ENCODE measurements around the gene FAM222A. TPM values are rescaled to one million over a fixed set of nuclear protein-coding genes. Genes with fewer than 3 reads are reported as not detected.

Gene FAM222A
- total RNA-seq, 1 experiment from 2014 or later: 1.6 TPM

DNA sequence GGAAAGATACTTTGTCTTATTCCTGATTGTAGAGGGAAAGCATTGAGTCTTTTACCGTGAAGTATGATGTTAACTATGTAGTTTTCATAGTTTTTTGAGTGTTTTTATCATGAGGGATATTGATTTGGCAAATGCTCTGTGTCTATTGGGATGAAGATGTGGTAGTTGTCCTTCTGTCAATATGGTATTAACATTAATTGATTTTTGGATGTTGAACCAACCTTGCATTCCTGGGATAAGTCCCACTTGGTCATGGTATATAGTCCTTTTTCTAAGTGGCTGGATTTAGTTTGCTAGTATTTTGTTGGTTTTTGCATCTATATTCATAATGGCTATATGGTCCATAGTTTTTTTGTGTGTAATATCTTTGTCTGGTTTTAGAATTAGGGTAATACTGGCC is 42.8 kb downstream of the FAM222A start (continued):
- TF ChIP-seq JAZF1 (CRISPR knock-in tag; IDR thresholded peaks at IDR 0.05): no peak
- TF ChIP-seq NFATC4 (CRISPR knock-in tag; IDR thresholded peaks at IDR 0.05): no peak
- TF ChIP-seq IRF2 (CRISPR knock-in tag; IDR thresholded peaks at IDR 0.05; ENCODE audit: borderline replicate concordance, low read depth): no peak

DNA sequence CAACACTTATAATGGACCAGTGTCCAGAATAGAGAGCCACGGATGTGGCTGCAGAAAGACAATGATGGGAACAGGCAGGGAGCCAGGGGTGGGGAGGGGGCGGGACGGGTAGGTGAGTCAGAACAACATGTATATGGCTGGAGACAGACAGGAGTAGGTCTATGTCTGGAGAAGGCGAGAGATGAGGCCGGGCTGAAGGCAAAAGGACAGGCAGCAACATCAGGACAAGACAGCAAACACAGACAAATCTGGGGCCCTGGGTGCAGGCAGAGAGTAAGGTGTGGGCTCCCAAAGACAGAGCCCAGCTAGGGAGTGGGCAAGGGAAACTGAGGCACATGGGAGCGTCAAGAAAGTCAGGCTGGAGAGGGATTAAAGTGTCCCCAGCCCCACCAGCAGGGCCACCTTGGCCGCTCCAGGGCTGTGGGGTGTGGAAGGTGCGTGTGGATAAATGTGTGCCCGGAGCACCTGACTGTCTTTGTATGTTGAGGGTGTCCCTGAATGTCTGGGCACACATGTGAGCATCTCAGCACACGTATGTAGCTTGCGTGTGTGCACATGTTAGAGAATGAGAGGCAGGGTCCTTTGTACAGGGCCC is 44.1 kb downstream of the FAM222A start:
- H3K4me3 Mint-ChIP-seq: no peak overlapping the region
- peaks cover 17% of the 10 kb centered on the region for H3K9me3 Mint-ChIP-seq
- no peaks in the 10 kb centered on the region for H3K27me3 Mint-ChIP-seq (ENCODE audit: low read depth)
- ATAC-seq (no peak), DNase-seq (ENCODE audit: low spot score) (peak; percentile 1)
- H3K36me3 Mint-ChIP-seq: peaks cover 9% of the 10 kb centered on the region; the same call in 1 of the 2 replicates
- no peak overlapping the region for H3K27ac Mint-ChIP-seq
- TF ChIP-seq JAZF1 (CRISPR knock-in tag; IDR thresholded peaks at IDR 0.05) (no peak), ZNF416 (CRISPR knock-in tag; IDR thresholded peaks at IDR 0.05) (no peak), ZNF317 (CRISPR knock-in tag; IDR thresholded peaks at IDR 0.05; ENCODE audit: borderline replicate concordance, low read depth) (no peak), NR2C2 (CRISPR knock-in tag; IDR thresholded peaks at IDR 0.05) (no peak), ETV6 (CRISPR knock-in tag; IDR thresholded peaks at IDR 0.05) (no peak), SOX15 (CRISPR knock-in tag; IDR thresholded peaks at IDR 0.05) (no peak), ZNF396 (CRISPR knock-in tag; IDR thresholded peaks at IDR 0.05; ENCODE audit: borderline replicate concordance) (no peak), NR3C1 (CRISPR knock-in tag; conservative IDR thresholded peaks at IDR 0.05; ENCODE audit: low read depth) (no peak)
- H3K4me1 Mint-ChIP-seq: peaks cover 16% of the 10 kb centered on the region
- CTCF ChIA-PET: interaction anchor here (1.0 to 2.0 kb wide), 5 partner anchors 16 to 160 kb away, joined by 3 to 15 read pairs (median 10); no protein-coding TSS in a partner anchor
- POLR2A ChIA-PET: no interaction called here

DNA sequence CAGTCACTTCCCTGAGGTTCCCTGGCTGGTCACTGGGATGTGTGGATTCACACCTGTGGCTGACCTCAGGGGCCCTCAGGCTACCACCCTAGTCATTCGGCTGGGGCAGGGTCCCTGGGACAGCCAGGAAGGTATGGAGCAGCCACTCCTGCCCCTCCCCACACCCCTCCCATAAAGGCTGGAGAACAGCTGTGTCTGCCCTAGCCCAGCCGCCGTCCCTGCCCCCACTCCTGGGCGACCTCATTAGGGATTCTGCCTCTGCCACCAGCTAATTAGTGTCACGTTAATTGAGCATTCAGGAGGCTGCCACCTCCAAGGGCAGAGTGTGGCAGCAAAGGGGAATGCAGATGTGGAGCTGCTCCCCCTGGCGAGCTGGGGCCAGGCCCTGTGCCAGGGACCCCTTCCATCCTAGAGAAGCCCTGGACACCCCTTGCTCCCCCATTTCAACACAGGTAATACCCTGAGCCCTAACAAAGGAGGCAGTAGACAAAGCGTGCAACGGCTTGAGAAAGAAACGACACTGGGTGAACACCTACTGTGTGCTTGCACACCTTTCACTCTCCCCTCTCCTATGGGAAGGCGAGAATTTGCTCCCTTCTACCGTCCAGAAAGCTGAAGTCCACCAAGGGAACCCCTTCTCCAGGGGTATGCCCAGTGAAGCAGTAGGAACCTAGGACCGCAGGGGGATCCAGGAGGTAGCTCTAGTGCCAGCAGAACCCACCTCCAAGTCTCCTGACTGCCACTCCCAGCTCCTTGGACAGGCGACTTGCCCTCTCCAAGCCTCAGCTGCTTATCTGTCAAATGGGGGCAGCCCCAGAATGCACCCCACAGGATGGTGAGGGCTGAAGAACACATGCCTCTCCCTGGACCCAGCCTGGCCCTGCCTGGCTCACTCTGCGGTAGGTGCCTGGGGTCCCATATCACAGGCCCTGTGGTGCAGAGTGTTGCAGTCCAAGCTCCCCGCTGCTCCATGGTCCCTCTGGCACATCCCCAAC is 45.1 kb downstream of the FAM222A start:
- Mint-ChIP-seq H3K27ac (no peak overlapping the region), H3K27me3 (ENCODE audit: low read depth) (no peaks in the 10 kb centered on the region), H3K4me1 (peaks cover 16% of the 10 kb centered on the region), H3K36me3 (peaks cover 9% of the 10 kb centered on the region; the same call in 1 of the 2 replicates), H3K4me3 (no peak overlapping the region), H3K9me3 (peaks cover 21% of the 10 kb centered on the region)
- POLR2A ChIA-PET: interaction anchor here (0.7 kb wide), 1 partner anchor 25 kb away, joined by 3 read pairs; no protein-coding TSS in a partner anchor
- CTCF ChIA-PET: interaction anchor here (0.8 to 2.0 kb wide), 10 partner anchors 15 to 365 kb away, joined by 3 to 15 read pairs (median 4); no protein-coding TSS in a partner anchor
- ATAC-seq (peak; percentile 44), DNase-seq (ENCODE audit: low spot score) (peak; percentile 24)
- TF ChIP-seq GTF2I (CRISPR knock-in tag; conservative IDR thresholded peaks at IDR 0.05): no peak
- TF ChIP-seq, protein P1, sequence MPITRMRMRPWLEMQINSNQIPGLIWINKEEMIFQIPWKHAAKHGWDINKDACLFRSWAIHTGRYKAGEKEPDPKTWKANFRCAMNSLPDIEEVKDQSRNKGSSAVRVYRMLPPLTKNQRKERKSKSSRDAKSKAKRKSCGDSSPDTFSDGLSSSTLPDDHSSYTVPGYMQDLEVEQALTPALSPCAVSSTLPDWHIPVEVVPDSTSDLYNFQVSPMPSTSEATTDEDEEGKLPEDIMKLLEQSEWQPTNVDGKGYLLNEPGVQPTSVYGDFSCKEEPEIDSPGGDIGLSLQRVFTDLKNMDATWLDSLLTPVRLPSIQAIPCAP (CRISPR knock-in tag; IDR thresholded peaks at IDR 0.05): no peak
- TF ChIP-seq ESRRA (CRISPR knock-in tag; IDR thresholded peaks at IDR 0.05; ENCODE audit: borderline replicate concordance): no peak
- no peak for TF ChIP-seq ZNF396 (CRISPR knock-in tag; IDR thresholded peaks at IDR 0.05; ENCODE audit: borderline replicate concordance)
- no peak for TF ChIP-seq FOXP1 (CRISPR knock-in tag; IDR thresholded peaks at IDR 0.05; ENCODE audit: borderline replicate concordance)
- TF ChIP-seq, protein P2, sequence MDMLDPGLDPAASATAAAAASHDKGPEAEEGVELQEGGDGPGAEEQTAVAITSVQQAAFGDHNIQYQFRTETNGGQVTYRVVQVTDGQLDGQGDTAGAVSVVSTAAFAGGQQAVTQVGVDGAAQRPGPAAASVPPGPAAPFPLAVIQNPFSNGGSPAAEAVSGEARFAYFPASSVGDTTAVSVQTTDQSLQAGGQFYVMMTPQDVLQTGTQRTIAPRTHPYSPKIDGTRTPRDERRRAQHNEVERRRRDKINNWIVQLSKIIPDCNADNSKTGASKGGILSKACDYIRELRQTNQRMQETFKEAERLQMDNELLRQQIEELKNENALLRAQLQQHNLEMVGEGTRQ (CRISPR knock-in tag; IDR thresholded peaks at IDR 0.05): no peak
- no peak for TF ChIP-seq ATF1 (CRISPR knock-in tag; IDR thresholded peaks at IDR 0.05)
- TF ChIP-seq, protein P3, sequence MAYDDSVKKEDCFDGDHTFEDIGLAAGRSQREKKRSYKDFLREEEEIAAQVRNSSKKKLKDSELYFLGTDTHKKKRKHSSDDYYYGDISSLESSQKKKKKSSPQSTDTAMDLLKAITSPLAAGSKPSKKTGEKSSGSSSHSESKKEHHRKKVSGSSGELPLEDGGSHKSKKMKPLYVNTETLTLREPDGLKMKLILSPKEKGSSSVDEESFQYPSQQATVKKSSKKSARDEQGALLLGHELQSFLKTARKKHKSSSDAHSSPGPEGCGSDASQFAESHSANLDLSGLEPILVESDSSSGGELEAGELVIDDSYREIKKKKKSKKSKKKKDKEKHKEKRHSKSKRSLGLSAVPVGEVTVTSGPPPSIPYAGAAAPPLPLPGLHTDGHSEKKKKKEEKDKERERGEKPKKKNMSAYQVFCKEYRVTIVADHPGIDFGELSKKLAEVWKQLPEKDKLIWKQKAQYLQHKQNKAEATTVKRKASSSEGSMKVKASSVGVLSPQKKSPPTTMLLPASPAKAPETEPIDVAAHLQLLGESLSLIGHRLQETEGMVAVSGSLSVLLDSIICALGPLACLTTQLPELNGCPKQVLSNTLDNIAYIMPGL (CRISPR knock-in tag; IDR thresholded peaks at IDR 0.05): no peak
- TF ChIP-seq SOX15 (CRISPR knock-in tag; IDR thresholded peaks at IDR 0.05): no peak
- TF ChIP-seq KAT7 (CRISPR knock-in tag; IDR thresholded peaks at IDR 0.05; ENCODE audit: borderline replicate concordance): no peak
- TF ChIP-seq, protein P4, sequence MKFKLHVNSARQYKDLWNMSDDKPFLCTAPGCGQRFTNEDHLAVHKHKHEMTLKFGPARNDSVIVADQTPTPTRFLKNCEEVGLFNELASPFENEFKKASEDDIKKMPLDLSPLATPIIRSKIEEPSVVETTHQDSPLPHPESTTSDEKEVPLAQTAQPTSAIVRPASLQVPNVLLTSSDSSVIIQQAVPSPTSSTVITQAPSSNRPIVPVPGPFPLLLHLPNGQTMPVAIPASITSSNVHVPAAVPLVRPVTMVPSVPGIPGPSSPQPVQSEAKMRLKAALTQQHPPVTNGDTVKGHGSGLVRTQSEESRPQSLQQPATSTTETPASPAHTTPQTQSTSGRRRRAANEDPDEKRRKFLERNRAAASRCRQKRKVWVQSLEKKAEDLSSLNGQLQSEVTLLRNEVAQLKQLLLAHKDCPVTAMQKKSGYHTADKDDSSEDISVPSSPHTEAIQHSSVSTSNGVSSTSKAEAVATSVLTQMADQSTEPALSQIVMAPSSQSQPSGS (CRISPR knock-in tag; IDR thresholded peaks at IDR 0.05; ENCODE audit: borderline replicate concordance, low read depth): no peak
- TF ChIP-seq, protein P5, sequence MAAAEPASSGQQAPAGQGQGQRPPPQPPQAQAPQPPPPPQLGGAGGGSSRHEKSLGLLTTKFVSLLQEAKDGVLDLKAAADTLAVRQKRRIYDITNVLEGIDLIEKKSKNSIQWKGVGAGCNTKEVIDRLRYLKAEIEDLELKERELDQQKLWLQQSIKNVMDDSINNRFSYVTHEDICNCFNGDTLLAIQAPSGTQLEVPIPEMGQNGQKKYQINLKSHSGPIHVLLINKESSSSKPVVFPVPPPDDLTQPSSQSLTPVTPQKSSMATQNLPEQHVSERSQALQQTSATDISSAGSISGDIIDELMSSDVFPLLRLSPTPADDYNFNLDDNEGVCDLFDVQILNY (CRISPR knock-in tag; IDR thresholded peaks at IDR 0.05): no peak
- TF ChIP-seq, protein P6, sequence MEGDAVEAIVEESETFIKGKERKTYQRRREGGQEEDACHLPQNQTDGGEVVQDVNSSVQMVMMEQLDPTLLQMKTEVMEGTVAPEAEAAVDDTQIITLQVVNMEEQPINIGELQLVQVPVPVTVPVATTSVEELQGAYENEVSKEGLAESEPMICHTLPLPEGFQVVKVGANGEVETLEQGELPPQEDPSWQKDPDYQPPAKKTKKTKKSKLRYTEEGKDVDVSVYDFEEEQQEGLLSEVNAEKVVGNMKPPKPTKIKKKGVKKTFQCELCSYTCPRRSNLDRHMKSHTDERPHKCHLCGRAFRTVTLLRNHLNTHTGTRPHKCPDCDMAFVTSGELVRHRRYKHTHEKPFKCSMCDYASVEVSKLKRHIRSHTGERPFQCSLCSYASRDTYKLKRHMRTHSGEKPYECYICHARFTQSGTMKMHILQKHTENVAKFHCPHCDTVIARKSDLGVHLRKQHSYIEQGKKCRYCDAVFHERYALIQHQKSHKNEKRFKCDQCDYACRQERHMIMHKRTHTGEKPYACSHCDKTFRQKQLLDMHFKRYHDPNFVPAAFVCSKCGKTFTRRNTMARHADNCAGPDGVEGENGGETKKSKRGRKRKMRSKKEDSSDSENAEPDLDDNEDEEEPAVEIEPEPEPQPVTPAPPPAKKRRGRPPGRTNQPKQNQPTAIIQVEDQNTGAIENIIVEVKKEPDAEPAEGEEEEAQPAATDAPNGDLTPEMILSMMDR (IDR thresholded peaks at IDR 0.05): no peak

All from WTC11 (cell line).